HG03520 (cell line): ENCODE data around the gene MLLT3.

ENCODE experiments used
- ATAC-seq: cut with Tn5 transposase; IDR thresholded peaks from one replicate; pipeline ENCODE4 v1.9.1; 2021; ENCODE audit warnings: mild to moderate bottlenecking, moderate library complexity; ENCODE audit not compliant: unreplicated experiment

MLLT3 gene

GRCh38 chr9:20524776-20525175, 97.5 kb downstream of the MLLT3 start:
- no peak for ATAC-seq

- ATAC-seq, result no peak
Measured at GRCh38 chr9:20518737-20519136, 103.6 kb downstream of the MLLT3 start.

- ATAC-seq, result no peak
Measured at GRCh38 chr9:20513126-20513913, 109.0 kb downstream of the MLLT3 start.

- ATAC-seq, result no peak
Measured at GRCh38 chr9:20512636-20513035, 109.7 kb downstream of the MLLT3 start.

GRCh38 chr9:20512106-20512505, 110.2 kb downstream of the MLLT3 start:
- no peak for ATAC-seq

GRCh38 chr9:20511686-20512085, 110.6 kb downstream of the MLLT3 start:
- ATAC-seq, result no peak

- no peak for ATAC-seq
Measured at GRCh38 chr9:20509466-20509865, 112.8 kb downstream of the MLLT3 start.

- ATAC-seq, result no peak
Measured at GRCh38 chr9:20508242-20508641, 114.1 kb downstream of the MLLT3 start.

- no peak for ATAC-seq
Measured at GRCh38 chr9:20507431-20507830, 114.9 kb downstream of the MLLT3 start.

- no peak for ATAC-seq
Measured at GRCh38 chr9:20506099-20506900, 116.0 kb downstream of the MLLT3 start.

- ATAC-seq, result no peak
Measured at GRCh38 chr9:20505574-20505973, 116.7 kb downstream of the MLLT3 start.

GRCh38 chr9:20504930-20505329, 117.4 kb downstream of the MLLT3 start:
- ATAC-seq, result no peak

- ATAC-seq, result no peak
Measured at GRCh38 chr9:20500101-20500500, 122.2 kb downstream of the MLLT3 start.

GRCh38 chr9:20499013-20499412, 123.3 kb downstream of the MLLT3 start:
- ATAC-seq, result no peak

GRCh38 chr9:20496328-20496727, 126.0 kb downstream of the MLLT3 start:
- no peak for ATAC-seq

- no peak for ATAC-seq
Measured at GRCh38 chr9:20495098-20495497, 127.2 kb downstream of the MLLT3 start.

GRCh38 chr9:20494035-20494434, 128.3 kb downstream of the MLLT3 start:
- no peak for ATAC-seq

- ATAC-seq, result no peak
Measured at GRCh38 chr9:20492772-20493171, 129.5 kb downstream of the MLLT3 start.

GRCh38 chr9:20491612-20492011, 130.7 kb downstream of the MLLT3 start:
- ATAC-seq, result no peak

- ATAC-seq, result no peak
Measured at GRCh38 chr9:20490246-20490834, 132.0 kb downstream of the MLLT3 start.

- no peak for ATAC-seq
Measured at GRCh38 chr9:20488691-20489090, 133.6 kb downstream of the MLLT3 start.

GRCh38 chr9:20486552-20486951, 135.7 kb downstream of the MLLT3 start:
- ATAC-seq, result no peak
